GM06990 (cell line): Measurements from ENCODE around the gene SNCAIP.
A peak's percentile ranks its signal among the peaks of the same experiment; 100 is the strongest.

Experiments used
- DNase-seq: peaks from one replicate; pipeline ENCODE4 v3.0.0-alpha.2; 2011; ENCODE audit not compliant: insufficient read length; ENCODE audit errors: extremely low read depth
- H3K27me3 ChIP-seq: replicated peaks from 2 replicates; pipeline ENCODE4 v1.6.0; 2011; ENCODE audit warnings: low read length; ENCODE audit not compliant: control insufficient read depth, insufficient read depth
- H3K36me3 ChIP-seq: 2 replicates; pipeline ENCODE4 v1.5.1; 2011; ENCODE audit warnings: low read length; ENCODE audit not compliant: control insufficient read depth, insufficient read depth
- H3K4me3 ChIP-seq: replicated peaks from 2 replicates; pipeline ENCODE4 v1.5.1; 2011; ENCODE audit warnings: low read depth, mild to moderate bottlenecking, control low read depth, low read length
- TF ChIP-seq, protein P1 (sequence below): IDR thresholded peaks from 2 replicates; pipeline ENCODE4 v1.5.1; 2011; ENCODE audit warnings: low read length, control low read depth, mild to moderate bottlenecking, inconsistent platforms; ENCODE audit not compliant: insufficient read depth, poor library complexity, severe bottlenecking

The SNCAIP gene

DNA sequence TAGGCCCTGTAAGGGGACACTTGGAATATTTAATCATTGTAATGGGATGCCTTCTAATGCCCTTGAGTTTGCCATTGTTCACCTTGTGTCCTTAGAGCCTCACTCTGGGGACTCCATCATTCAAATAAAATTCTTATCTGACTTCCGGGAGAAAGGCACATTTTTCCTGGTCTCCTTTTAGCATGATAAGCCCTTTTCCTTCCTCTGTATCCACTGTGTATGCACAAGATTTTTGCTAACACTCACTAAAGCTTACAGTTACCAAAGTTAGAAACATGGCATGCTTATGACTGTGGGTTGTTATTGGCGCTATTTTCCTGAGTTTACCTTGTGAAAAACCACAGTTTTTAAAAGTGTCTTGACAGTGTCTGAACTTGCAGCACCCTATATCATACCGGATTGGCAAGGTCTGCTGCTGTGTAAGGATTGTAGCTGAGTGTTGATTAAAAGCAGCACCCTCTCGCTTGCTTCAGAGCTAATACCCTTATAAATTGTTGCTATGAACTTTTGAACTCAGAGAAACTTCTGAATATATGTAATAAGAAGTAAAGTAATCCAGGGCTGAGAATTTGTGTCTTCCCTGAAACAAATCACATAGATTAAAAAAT is 46.4 kb downstream of the SNCAIP start:
- Histone ChIP-seq H3K27me3 (no peaks in the 10 kb centered on the region), H3K36me3 (no peaks in the 10 kb centered on the region), H3K4me3 (no peak overlapping the region)
- TF ChIP-seq, protein P1, sequence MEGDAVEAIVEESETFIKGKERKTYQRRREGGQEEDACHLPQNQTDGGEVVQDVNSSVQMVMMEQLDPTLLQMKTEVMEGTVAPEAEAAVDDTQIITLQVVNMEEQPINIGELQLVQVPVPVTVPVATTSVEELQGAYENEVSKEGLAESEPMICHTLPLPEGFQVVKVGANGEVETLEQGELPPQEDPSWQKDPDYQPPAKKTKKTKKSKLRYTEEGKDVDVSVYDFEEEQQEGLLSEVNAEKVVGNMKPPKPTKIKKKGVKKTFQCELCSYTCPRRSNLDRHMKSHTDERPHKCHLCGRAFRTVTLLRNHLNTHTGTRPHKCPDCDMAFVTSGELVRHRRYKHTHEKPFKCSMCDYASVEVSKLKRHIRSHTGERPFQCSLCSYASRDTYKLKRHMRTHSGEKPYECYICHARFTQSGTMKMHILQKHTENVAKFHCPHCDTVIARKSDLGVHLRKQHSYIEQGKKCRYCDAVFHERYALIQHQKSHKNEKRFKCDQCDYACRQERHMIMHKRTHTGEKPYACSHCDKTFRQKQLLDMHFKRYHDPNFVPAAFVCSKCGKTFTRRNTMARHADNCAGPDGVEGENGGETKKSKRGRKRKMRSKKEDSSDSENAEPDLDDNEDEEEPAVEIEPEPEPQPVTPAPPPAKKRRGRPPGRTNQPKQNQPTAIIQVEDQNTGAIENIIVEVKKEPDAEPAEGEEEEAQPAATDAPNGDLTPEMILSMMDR = no peak
- DNase-seq = no peak

DNA sequence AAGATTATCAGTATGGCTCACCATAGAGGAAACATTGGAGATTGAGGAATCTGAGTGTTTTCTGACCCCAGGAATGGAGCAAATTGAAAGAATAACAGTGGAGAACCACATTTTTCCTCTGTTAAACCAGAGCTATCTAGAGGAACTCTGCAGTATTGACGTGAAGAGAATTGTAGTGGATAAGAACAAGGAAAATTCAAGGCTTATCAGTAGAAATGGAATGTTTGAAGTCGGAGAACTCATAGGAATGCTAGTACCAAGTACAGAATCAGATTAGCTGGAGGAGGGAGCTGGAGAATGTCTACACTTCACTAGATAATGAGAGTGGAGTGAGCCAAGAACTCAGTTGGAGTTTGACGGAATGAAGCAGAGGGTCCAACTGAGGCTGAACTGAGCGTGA is 50.3 kb downstream of the SNCAIP start:
- no peaks in the 10 kb centered on the region for H3K36me3 ChIP-seq
- DNase-seq = no peak
- TF ChIP-seq, protein P1 = no peak
- no peaks in the 10 kb centered on the region for H3K27me3 ChIP-seq
- H3K4me3 ChIP-seq = no peak overlapping the region

- DNase-seq = no peak
- no peaks in the 10 kb centered on the region for H3K27me3 ChIP-seq
- no peaks in the 10 kb centered on the region for H3K36me3 ChIP-seq
- no peak overlapping the region for H3K4me3 ChIP-seq
- TF ChIP-seq, protein P1 = no peak
Observed at GRCh38 chr5:122363623-122364022, 51.6 kb downstream of the SNCAIP start.

- peak; percentile 18 for DNase-seq
- Histone ChIP-seq H3K4me3 (no peak overlapping the region), H3K36me3 (no peaks in the 10 kb centered on the region), H3K27me3 (no peaks in the 10 kb centered on the region)
- TF ChIP-seq, protein P1 = no peak
Observed at GRCh38 chr5:122366501-122366900, 54.5 kb downstream of the SNCAIP start.

- no peaks in the 10 kb centered on the region for H3K36me3 ChIP-seq
- no peak overlapping the region for H3K4me3 ChIP-seq
- DNase-seq = no peak
- TF ChIP-seq, protein P1 = no peak
- H3K27me3 ChIP-seq = no peaks in the 10 kb centered on the region
Observed at GRCh38 chr5:122367456-122367855, 55.4 kb downstream of the SNCAIP start.
